Stimulated activated CD4-positive, alpha-beta T cell treated with anti-CD3 and anti-CD28 coated beads, Interleukin-4, amount 100 ng/mL, for 24 hours (primary cell): Measurements from ENCODE around the gene CELF1.

Source experiments
- DNase-seq: peaks from one replicate; pipeline ENCODE4 v3.0.0-alpha.2; 2020

Gene CELF1

GRCh38 chr11:47552566-47553405, at the start of gene CELF1:
CELF1 (minus strand) TSS chr11:47553132; CDS start chr11:47499523, 53,609 bp downstream.
- peak; percentile 93 for DNase-seq

- no peak for DNase-seq
These were observed 47.0 kb upstream of the CELF1 start for GRCh38 chr11:47599902-47600301.

DNA sequence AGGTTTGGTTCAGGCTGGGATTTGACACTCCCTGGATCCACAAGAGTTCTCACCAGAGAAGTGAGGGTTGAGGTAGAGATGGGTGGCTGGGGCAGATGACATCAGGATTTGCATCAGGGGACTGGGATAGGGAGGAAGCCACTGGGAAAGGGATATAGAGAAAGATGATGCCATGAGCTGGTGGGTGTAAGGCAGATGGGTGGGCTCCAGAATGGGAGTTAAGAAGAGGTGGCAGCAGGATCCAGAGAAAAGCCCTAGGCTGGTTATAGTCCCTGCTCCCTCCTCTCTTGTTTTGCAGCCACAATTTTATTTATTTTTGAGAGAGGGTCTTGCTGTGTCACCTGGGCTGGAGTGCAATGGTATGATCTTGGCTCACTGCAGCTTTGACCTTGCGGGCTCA, 43.0 kb upstream of the CELF1 start:
- DNase-seq = no peak

- no peak for DNase-seq
These were observed 42.1 kb upstream of the CELF1 start for GRCh38 chr11:47595029-47595428.

- no peak for DNase-seq
These were observed 41.3 kb upstream of the CELF1 start, which contains the start of gene C1QTNF4 for GRCh38 chr11:47593934-47594855. C1QTNF4 (minus strand) TSS chr11:47594411; CDS start chr11:47590810, 3,601 bp downstream.

- no peak for DNase-seq
These were observed 40.6 kb upstream of the CELF1 start for GRCh38 chr11:47593492-47593933.

- no peak for DNase-seq
These were observed 40.0 kb upstream of the CELF1 start for GRCh38 chr11:47592970-47593369.

DNA sequence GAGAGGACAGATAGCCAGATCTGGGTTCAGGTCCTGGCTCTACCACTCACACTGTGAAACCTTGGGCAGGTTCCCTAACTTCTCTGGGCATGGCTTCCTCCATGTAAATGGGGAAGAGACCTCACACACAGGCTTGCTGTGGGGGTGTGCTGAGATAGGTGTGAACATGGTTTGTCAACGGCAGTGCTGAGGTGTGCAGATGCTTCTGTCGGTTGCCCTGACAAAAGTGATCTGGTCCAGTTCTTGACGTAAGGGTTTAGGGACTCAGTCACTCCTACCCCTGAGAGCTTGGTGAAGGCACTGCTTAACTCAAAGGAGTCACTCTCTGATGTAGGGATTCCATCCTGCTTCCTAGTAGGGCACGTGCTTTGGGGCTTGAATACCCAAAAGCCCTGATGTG, 39.3 kb upstream of the CELF1 start:
- DNase-seq = no peak

DNA sequence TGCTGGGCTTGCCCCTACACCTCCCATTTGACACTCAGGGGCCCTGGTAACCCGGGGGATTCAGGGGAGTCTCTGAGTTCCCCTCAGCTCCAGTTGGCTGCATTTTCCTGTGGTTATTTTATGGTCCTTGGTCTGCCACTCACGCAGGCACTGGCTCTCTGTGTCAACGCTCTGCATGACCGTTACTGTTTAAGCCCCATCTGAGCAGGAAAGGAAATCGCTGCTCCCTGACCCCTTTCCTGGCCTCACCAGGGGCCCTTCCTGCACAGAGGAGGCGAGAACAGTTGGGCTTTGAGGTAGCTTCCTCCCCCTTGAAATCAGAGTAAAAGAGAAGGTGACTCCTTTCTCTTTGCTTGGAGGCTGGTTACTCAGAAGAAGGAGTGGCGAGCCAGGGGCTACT, 38.8 kb upstream of the CELF1 start:
- DNase-seq = no peak

- no peak for DNase-seq
These were observed 37.3 kb upstream of the CELF1 start for GRCh38 chr11:47589977-47590861.

DNA sequence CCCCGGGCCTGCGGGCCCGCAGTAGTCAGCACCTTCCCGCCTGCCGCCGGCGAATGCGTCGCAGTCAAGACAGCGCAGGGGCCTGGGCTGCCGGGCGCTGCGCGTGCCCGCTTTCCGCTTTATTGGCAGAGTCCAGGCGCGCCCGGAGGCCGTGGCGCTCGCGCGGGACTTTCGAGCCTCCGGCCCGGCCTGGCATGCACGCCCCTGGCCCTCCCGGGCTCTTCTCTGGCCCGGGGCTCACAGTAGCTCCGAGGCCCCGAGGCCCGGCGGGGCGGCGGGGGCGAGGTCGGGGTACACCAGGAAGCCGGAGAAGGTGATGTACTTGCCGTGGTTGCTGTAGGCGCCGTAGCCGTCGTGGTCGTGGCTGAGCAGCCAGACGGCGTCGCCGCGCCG, 36.6 kb upstream of the CELF1 start:
- DNase-seq = no peak

DNA sequence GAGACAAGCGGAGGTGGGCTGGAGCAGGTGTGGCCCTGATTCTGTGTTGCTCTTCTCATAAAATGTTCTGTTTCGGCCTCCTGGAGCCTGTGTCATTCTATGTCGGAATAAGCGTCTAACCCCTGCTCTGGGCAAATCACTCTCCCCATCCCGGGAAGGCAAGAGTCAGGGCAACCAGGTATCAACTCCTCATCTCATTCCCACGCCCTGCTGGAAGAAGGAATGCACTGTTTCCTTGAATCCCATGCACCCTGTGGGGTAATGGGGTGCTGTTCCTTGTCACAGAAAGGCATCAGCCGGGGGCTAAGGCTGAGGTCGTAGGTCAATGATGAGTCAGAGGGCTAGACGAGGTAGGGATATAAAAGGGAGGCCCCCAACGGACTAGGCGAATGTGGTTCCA, 36.2 kb upstream of the CELF1 start:
- DNase-seq = no peak

- no peak for DNase-seq
These were observed 34.9 kb upstream of the CELF1 start for GRCh38 chr11:47587723-47588326.

- DNase-seq = no peak
These were observed 34.2 kb upstream of the CELF1 start for GRCh38 chr11:47587039-47587716.

DNA sequence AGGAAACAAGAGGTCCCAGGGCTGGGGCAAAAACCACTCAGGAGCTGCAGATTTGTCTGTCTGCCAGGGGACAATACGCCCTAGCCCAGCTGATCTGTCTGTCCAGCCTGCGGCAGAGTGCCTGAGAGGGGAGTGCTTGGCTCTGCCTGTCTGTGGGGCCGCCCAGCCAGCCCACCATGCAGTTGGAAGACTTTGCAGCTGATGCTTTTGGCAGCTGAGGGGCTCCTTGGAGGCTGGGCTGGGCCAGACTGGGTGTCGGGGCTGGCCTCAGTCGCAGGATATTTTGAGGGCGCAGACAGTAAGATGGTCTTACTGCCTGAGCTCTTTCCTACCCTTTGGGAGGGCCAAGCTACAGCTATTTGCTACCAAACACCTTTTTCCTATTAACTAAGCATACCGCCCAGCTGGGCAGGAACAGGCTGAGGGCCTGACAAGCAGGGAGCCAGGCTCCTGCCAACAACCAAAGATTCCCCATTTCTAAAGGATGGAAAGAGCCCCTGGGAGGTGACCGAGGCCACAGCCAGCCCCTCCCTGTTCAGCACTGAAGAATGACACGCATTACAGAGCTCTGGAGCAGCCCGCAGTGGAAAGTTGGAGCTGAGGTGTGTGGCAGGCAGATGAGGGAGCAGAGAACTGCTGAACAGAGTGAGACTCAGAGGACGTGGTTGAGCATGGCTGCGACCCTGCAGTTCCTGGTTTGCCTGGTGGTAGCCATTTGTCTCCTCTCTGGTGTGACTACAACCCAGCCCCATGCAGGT, 33.3 kb upstream of the CELF1 start, which contains the start of gene FAM180B:
TSS of gene FAM180B (plus strand) at position 581 of the 758 bp plus-strand sequence. CDS start at position 672, 91 bp downstream.
- DNase-seq = no peak

DNA sequence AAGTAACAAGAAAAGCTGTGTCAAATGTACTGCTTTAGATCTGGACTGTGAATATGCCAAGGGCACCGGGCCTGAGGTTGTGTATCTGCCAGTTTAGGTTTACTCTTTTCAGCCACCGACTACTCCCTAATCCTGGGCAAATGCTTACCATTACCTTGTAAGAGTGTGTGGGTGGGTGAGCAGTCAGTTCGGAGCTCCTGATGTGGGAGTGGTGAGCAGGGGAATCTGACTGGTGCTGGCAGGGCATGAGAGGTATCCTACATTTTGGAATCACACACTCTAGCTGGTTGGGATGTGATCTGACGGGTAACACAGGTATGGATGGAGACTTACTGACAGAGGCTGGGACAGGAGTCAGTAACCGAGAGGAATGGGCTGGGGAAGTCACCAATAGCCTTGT, 30.9 kb upstream of the CELF1 start:
- DNase-seq = no peak

DNA sequence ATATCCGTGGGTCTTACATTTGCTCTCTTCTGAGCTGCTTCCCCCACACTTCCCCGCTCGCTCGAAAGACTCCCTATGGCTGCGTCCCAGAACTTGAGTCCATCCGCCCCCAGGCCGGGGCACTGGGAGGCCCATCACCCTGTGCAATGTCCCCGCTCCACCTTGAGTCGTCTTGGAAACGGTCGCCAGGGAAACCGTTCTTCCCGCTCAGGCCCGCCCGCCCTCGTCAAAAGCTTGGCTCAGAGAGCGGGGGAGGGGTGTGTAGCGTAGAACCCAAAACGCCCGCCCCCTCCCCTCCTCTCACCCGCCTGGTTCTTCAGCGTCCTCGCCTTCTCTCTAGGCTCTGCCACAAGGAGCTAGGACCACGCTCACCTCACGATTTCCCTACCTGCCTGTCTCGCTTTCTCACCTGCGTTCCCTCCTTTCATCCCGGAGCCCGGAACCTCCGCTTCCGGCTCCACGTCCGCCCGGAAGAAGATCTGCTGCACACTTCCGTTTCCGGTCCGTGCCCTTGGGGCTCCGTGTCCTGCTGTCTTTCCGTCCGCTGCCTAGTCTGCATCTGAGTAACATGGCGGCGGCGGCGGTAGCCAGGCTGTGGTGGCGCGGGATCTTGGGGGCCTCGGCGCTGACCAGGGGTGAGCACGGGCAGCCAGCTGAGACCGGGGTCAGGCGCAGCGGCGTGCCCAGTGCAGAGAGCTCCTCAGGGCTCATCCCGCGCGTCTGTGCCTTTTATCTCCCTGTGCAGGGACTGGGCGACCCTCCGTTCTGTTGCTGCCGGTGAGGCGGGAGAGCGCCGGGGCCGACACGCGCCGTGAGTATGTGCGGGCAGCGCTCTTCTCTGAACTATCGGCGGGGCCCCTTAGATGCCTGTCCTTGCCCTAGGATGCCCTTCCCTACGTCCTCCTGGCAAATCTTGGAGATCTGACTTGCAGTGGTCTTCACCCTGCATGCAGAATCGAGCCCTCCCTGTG, 25.9 kb upstream of the CELF1 start, which contains the start of the genes KBTBD4 and NDUFS3:
TSS of gene KBTBD4 (minus strand) at position 447 of the 971 bp plus-strand sequence. CDS start at position 428, 19 bp downstream.
TSS of gene NDUFS3 (plus strand) at position 551 of the 971 bp plus-strand sequence. CDS start at position 569, 18 bp downstream.
- peak; percentile 90 for DNase-seq

DNA sequence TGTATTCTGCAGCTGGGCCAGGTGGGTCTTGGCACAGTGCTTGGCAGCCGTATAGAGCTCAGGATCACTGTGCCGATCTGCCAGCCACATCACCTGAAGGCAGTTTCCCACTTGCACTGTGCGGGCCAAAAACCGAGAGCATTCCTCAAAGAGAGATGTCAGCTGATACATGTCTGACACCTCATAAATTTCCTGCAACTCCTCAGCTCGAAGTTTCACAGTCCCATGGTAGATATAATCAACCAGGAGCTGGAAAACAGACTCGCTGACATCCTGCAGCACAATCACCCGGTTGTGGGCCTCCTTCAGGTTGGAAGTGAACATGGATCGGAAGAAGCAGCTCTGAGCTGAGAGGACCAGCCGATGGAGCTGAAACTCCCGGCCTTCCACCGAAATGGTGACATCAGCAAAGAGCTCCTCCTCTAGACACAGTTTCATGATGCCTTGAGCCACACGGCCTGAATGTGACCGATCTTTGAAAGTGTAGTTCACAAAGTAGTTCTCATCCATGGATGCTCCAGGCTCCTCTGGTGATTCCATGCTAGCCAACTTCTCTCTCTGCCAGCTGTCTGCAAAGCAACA, 24.6 kb upstream of the CELF1 start:
- no peak for DNase-seq

- DNase-seq = no peak
These were observed 20.4 kb upstream of the CELF1 start for GRCh38 chr11:47573321-47573720.
